ENCODE measurements around the gene TRIP13. TPM values are rescaled to one million over a fixed set of nuclear protein-coding genes. Genes with fewer than 3 reads are reported as not detected.
"Not testable (repeated sequence)": the region's sequence is repeated elsewhere in the genome, so short reads cannot be mapped to it uniquely, and the experiment has no call there.

Gene TRIP13
- total RNA-seq, 1 donor = 4.0 TPM

DNA sequence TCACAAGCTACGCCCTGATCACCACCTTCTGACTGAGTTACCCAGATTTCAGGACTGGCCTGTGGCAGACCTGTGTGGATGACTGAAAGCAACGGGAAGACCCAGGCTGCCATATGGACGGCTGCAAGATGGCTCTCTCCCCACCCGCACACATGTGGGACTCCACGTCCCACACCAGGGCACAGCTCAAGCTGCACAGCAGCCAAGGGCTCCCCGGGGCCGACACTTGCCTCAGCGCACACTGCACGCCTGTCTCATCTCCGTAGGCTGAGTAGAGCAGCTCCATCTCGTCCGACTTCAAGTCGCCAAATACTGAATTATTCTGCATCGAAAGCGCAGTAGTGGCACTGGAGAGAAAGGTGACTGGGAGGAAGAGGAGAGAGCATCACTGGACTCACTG lies 14.6 kb upstream of the TRIP13 start:
- Histone ChIP-seq H3K27me3 (ENCODE audit: insufficient read depth, low read length) (no peaks in the 10 kb centered on the region), H3K27ac (ENCODE audit: low read depth, low read length) (no peak overlapping the region), H3K4me2 (ENCODE audit: insufficient read depth, low read length) (no peak overlapping the region), H4K20me1 (ENCODE audit: insufficient read depth, low read length) (peaks cover 14% of the 10 kb centered on the region), H3K36me3 (ENCODE audit: insufficient read depth, low read length) (peaks cover 64% of the 10 kb centered on the region), H2AFZ (ENCODE audit: low read length) (no peak overlapping the region), H3K4me3 (ENCODE audit: insufficient read depth, low read length) (no peak overlapping the region), H3K9me3 (ENCODE audit: low read depth, low read length) (no peaks in the 10 kb centered on the region), H3K4me1 (ENCODE audit: insufficient read depth, low read length) (no peaks in the 10 kb centered on the region), H3K79me2 (ENCODE audit: insufficient read depth, low read length) (peaks cover 31% of the 10 kb centered on the region)
- peak; percentile 73 for DNase-seq (ENCODE audit: insufficient read length, low spot score, missing footprints)
- TF ChIP-seq, protein P1, sequence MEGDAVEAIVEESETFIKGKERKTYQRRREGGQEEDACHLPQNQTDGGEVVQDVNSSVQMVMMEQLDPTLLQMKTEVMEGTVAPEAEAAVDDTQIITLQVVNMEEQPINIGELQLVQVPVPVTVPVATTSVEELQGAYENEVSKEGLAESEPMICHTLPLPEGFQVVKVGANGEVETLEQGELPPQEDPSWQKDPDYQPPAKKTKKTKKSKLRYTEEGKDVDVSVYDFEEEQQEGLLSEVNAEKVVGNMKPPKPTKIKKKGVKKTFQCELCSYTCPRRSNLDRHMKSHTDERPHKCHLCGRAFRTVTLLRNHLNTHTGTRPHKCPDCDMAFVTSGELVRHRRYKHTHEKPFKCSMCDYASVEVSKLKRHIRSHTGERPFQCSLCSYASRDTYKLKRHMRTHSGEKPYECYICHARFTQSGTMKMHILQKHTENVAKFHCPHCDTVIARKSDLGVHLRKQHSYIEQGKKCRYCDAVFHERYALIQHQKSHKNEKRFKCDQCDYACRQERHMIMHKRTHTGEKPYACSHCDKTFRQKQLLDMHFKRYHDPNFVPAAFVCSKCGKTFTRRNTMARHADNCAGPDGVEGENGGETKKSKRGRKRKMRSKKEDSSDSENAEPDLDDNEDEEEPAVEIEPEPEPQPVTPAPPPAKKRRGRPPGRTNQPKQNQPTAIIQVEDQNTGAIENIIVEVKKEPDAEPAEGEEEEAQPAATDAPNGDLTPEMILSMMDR (IDR thresholded peaks at IDR 0.05; ENCODE audit: extremely low read depth, low read depth, low read length) = no peak

DNA sequence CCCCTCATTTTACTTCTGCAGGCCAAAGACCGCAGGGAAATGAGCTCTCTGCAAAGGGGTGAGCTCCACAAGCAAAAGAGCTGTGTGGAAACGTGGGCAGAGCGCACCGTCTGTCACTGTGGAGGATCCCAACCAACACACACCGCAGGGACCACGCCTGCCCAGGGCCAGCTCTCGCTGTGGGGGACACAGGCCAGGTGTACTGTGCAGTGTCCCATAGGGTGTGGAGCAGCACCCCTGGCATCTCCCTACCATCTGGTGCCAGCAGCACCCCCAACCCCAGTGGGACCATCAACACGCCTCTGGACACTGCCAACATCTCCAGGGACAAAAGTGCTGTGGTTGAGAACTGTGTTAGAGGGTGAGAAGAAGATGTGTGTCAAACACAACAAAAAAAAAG lies 14.0 kb upstream of the TRIP13 start:
- not testable (repeated sequence) for H3K4me1 ChIP-seq (ENCODE audit: insufficient read depth, low read length); H2AFZ ChIP-seq (ENCODE audit: low read length); H3K4me2 ChIP-seq (ENCODE audit: insufficient read depth, low read length); H3K27me3 ChIP-seq (ENCODE audit: insufficient read depth, low read length); DNase-seq (ENCODE audit: insufficient read length, low spot score, missing footprints); H3K4me3 ChIP-seq (ENCODE audit: insufficient read depth, low read length); H3K27ac ChIP-seq (ENCODE audit: low read depth, low read length); H3K9me3 ChIP-seq (ENCODE audit: low read depth, low read length)
- Histone ChIP-seq H3K79me2 (ENCODE audit: insufficient read depth, low read length) (peaks cover 33% of the 10 kb centered on the region), H3K36me3 (ENCODE audit: insufficient read depth, low read length) (peaks cover 65% of the 10 kb centered on the region), H4K20me1 (ENCODE audit: insufficient read depth, low read length) (peaks cover 18% of the 10 kb centered on the region)

DNA sequence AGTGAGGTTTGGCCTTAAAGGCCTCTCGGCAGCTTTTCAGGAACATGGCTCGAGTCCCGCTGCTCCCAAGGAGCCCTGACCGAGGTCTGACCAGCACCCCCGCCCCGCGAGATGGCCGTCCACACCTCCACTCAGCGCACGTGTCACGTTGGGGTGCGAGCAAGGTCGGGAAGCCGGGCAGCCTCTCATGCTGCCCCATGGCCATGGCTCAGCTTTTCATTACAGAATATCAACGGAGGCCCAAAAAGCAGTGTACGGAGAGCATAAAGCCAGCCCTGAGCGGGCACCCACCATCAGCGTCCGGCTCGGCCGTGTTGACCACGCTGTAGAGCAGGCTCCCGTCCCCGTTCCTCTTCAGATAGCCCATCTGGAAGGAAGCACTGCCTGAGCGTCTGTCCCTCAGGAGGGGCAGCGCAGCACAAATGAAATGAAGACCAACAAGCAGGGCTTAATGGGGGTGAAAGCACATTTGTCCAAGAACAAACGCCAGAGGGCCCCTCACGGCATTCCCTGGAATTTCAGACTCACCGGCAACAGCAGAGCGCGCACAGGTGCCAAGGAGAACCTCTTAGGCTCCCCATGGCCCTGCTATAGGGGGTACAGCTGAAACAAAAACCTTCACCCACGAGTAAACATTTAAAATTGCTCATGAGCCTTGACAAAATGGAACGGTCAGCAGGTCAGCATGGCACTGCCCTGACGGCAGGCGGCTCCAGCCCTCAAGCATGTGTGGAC lies 11.7 kb upstream of the TRIP13 start:
- no peaks in the 10 kb centered on the region for H3K4me1 ChIP-seq (ENCODE audit: insufficient read depth, low read length)
- H3K4me3 ChIP-seq (ENCODE audit: insufficient read depth, low read length) = no peak overlapping the region
- TF ChIP-seq, protein P1 (IDR thresholded peaks at IDR 0.05; ENCODE audit: extremely low read depth, low read depth, low read length) = no peak
- no peaks in the 10 kb centered on the region for H3K9me3 ChIP-seq (ENCODE audit: low read depth, low read length)
- no peaks in the 10 kb centered on the region for H3K27me3 ChIP-seq (ENCODE audit: insufficient read depth, low read length)
- H3K36me3 ChIP-seq (ENCODE audit: insufficient read depth, low read length) = peaks cover 68% of the 10 kb centered on the region
- H3K27ac ChIP-seq (ENCODE audit: low read depth, low read length) = no peak overlapping the region
- H3K79me2 ChIP-seq (ENCODE audit: insufficient read depth, low read length) = peaks cover 52% of the 10 kb centered on the region
- H2AFZ ChIP-seq (ENCODE audit: low read length) = no peak overlapping the region
- peak; percentile 87 for DNase-seq (ENCODE audit: insufficient read length, low spot score, missing footprints)
- peaks cover 32% of the 10 kb centered on the region for H4K20me1 ChIP-seq (ENCODE audit: insufficient read depth, low read length)
- H3K4me2 ChIP-seq (ENCODE audit: insufficient read depth, low read length) = no peak overlapping the region

DNA sequence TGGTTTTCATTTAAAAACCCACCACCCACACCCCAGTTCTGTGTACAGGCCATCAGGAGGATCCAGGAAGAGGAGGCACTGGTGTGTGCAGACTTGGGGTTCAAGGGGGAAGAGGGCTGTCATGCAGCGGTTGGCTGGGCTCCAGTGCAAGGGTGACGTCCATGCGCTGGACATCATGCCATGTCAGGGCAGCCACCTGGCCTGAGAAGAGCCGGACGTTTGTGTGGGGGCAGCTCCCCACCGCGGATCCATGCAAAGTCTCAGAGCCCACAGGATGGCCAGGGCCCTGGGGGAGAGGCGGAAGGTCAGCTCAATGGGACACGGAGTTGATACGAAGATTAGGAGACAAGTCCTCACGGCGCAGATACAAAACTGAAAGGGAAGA lies 11.1 kb upstream of the TRIP13 start:
- TF ChIP-seq, protein P1 (IDR thresholded peaks at IDR 0.05; ENCODE audit: extremely low read depth, low read depth, low read length) = no peak
- no peak overlapping the region for H3K27ac ChIP-seq (ENCODE audit: low read depth, low read length)
- H3K4me3 ChIP-seq (ENCODE audit: insufficient read depth, low read length) = no peak overlapping the region
- H3K79me2 ChIP-seq (ENCODE audit: insufficient read depth, low read length) = peaks cover 58% of the 10 kb centered on the region
- no peaks in the 10 kb centered on the region for H3K9me3 ChIP-seq (ENCODE audit: low read depth, low read length)
- no peak overlapping the region for H3K4me2 ChIP-seq (ENCODE audit: insufficient read depth, low read length)
- H3K27me3 ChIP-seq (ENCODE audit: insufficient read depth, low read length) = no peaks in the 10 kb centered on the region
- H4K20me1 ChIP-seq (ENCODE audit: insufficient read depth, low read length) = peaks cover 32% of the 10 kb centered on the region
- peak; percentile 56 for DNase-seq (ENCODE audit: insufficient read length, low spot score, missing footprints)
- H3K36me3 ChIP-seq (ENCODE audit: insufficient read depth, low read length) = peaks cover 69% of the 10 kb centered on the region
- H2AFZ ChIP-seq (ENCODE audit: low read length) = no peak overlapping the region
- H3K4me1 ChIP-seq (ENCODE audit: insufficient read depth, low read length) = no peaks in the 10 kb centered on the region

Data from osteoblast (primary cell).